Colonic mucosa (tissue), 4 donors: ENCODE results near the gene SAC3D1. TPM values are rescaled to one million over a fixed set of nuclear protein-coding genes. Genes with fewer than 3 reads are reported as not detected.

ENCODE experiments used
- DNase-seq: peaks from one replicate; pipeline ENCODE4 v3.0.0-alpha.2; 2020
- H3K27ac ChIP-seq: fragments of 200-600 bp; one replicate; pipeline ENCODE4 v1.8.0; 2021
- H3K27me3 ChIP-seq: fragments of 200-600 bp; one replicate; pipeline ENCODE4 v1.8.0; 2021
- H3K36me3 ChIP-seq: fragments of 200-600 bp; one replicate; pipeline ENCODE4 v1.8.0; 2021
- H3K4me1 ChIP-seq: fragments of 200-600 bp; one replicate; pipeline ENCODE4 v1.8.0; 2021; ENCODE audit warnings: mild to moderate bottlenecking
- H3K4me3 ChIP-seq: fragments of 200-600 bp; one replicate; pipeline ENCODE4 v1.8.0; 2021
- H3K9ac ChIP-seq, 2 donors: one replicate each; pipeline ENCODE4 v1.7.0; 2013; ENCODE audit warnings: control low read depth in 2 of 2, low read depth in 2 of 2, low read length in 2 of 2
- H3K9me3 ChIP-seq: fragments of 200-600 bp; one replicate; pipeline ENCODE4 v1.8.0; 2021
- intact Hi-C: fragments of 100-400 bp; cut with DNase I; formaldehyde crosslinking; loops from one replicate; pipeline ENCODE4 v1.14.1; 2022
- total RNA-seq, 2 donors: library from RNA; stranded (reverse); fragmentation: NEBNext Ultra II Directional in 1 of 2; extraction: Animal tissue kit (Norgen Biotek cat#: 25700) in 1 of 2; gene quantifications; one replicate each; pipeline ENCODE4 v1.2.1, GENCODE V29; 2021
- TF ChIP-seq, protein P1 (sequence below): fragments of 200-600 bp; IDR thresholded peaks from one replicate; pipeline ENCODE4 v1.8.0; 2022; ENCODE audit warnings: antibody characterized with exemption, mild to moderate bottlenecking
- donor health status: healthy.
- donor health status: DM: no; HTN: no; CAD: no.
- donor health status: DM: no; HTN: no; CAD: no.

Gene SAC3D1
- 10 to 100 TPM; 12.9 to 26.7 TPM for total RNA-seq

DNA sequence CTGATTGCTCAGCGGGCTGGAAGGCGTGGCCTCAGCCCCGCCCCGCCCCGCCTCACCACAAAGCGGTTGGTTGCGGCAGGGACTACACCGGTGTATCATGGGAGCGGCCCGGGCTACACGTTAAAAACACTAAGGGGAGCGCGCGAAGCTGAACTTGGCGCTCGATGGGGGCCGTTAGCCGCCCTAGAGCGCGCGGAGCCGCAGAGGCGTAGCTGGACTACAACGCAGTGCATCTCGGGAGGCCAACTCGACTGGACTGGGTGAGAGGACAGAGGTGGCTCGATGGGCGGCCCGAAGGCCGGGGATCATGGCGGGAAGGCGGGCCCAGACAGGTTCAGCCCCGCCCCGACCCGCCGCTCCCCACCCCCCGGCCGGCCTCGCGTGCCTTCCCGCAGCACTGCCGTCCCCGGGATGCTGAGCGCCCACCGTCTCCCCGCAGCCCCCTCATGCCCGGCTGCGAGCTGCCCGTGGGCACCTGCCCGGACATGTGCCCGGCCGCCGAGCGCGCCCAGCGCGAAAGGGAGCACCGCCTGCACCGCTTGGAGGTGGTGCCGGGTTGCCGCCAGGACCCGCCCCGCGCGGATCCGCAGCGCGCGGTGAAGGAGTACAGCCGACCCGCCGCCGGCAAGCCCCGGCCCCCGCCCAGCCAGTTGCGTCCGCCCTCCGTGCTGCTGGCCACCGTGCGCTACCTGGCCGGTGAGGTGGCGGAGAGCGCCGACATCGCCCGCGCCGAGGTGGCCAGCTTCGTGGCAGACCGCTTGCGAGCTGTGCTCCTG, at the start of gene SAC3D1:
SAC3D1 (plus strand) TSS at position 364 of the 776 bp plus-strand sequence; CDS start at position 447, 83 bp downstream.
- Histone ChIP-seq H3K36me3 (no peaks in the 10 kb centered on the region), H3K4me3 (peak within 1 kb of the TSS; percentile 95), H3K27me3 (no peaks in the 10 kb centered on the region), H3K27ac (peak within 1 kb of the TSS; percentile 94), H3K9me3 (no peaks in the 10 kb centered on the region), H3K9ac (peak within 1 kb of the TSS; percentile 70 to 71), H3K4me1 (peaks cover 4% of the 10 kb centered on the region)
- TF ChIP-seq, protein P1, sequence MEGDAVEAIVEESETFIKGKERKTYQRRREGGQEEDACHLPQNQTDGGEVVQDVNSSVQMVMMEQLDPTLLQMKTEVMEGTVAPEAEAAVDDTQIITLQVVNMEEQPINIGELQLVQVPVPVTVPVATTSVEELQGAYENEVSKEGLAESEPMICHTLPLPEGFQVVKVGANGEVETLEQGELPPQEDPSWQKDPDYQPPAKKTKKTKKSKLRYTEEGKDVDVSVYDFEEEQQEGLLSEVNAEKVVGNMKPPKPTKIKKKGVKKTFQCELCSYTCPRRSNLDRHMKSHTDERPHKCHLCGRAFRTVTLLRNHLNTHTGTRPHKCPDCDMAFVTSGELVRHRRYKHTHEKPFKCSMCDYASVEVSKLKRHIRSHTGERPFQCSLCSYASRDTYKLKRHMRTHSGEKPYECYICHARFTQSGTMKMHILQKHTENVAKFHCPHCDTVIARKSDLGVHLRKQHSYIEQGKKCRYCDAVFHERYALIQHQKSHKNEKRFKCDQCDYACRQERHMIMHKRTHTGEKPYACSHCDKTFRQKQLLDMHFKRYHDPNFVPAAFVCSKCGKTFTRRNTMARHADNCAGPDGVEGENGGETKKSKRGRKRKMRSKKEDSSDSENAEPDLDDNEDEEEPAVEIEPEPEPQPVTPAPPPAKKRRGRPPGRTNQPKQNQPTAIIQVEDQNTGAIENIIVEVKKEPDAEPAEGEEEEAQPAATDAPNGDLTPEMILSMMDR: no peak
- DNase-seq: peak; percentile 93
- intact Hi-C loops: no loop called here

DNA sequence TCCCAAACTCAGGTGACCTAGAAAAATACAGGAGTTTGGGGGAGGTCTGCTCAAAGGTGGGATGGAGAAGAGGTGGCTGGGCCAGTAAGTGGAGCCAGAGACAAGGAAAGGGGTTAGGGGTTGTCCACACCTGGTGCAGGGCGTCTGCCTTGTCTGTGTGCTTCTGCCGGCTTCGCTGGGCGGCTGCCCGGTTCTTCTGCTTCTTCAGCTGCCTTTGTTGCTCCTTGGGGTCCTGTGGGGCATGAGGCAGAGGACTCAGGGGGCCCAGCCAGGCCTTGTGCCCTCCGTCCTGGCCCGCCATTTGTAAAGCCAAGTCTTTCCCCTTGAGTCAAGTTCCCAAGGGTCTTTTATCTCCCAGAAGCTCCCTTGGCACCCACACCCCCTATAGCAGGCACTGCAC, 46.7 kb upstream of the SAC3D1 start:
- Histone ChIP-seq H3K9ac (no peak overlapping the region), H3K36me3 (no peaks in the 10 kb centered on the region), H3K4me1 (peaks cover 14% of the 10 kb centered on the region), H3K27ac (no peak overlapping the region), H3K9me3 (no peaks in the 10 kb centered on the region), H3K27me3 (no peaks in the 10 kb centered on the region), H3K4me3 (no peak overlapping the region)
- DNase-seq: no peak
- TF ChIP-seq, protein P1: no peak
- intact Hi-C loops: no loop called here

DNA sequence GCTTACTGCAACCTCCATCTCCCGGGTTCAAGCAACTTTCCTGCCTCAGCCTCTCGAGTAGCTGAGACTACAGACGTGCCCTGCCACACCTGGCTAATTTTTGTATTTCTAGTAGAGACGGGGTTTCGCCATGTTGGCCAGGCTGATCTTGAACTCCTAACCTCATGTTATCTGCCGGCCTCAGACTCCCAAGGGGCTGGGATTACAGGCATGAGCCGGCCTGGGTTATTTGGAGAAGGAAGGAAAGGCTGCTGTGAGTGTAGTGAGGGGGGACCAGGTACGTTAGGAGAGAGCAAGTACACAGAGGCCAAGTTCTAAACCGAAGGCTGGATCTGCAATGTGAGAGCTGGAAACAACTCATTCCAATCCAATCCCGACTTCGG, 44.7 kb upstream of the SAC3D1 start:
- Histone ChIP-seq H3K36me3 (no peaks in the 10 kb centered on the region), H3K27ac (peak overlapping the region; percentile 91), H3K9me3 (no peaks in the 10 kb centered on the region), H3K9ac (peak overlapping the region; percentile 90 to 95), H3K4me1 (peaks cover 14% of the 10 kb centered on the region), H3K27me3 (no peaks in the 10 kb centered on the region), H3K4me3 (peak overlapping the region; percentile 49)
- intact Hi-C loops: loop anchor here (5.0 kb wide), 1 partner anchor 149 kb away; no protein-coding TSS in a partner anchor
- no peak for DNase-seq
- TF ChIP-seq, protein P1: no peak

GRCh38 chr11:64996710-64997380, 44.2 kb upstream of the SAC3D1 start, which contains the start of gene BATF2:
Gene BATF2, minus strand, starts transcription at chr11:64996971. Its CDS starts 57 bp downstream, at chr11:64996914.
- peaks cover 14% of the 10 kb centered on the region for H3K4me1 ChIP-seq
- peak within 1 kb of the TSS; percentile 90 to 95 for H3K9ac ChIP-seq
- intact Hi-C loops: loop anchor here (5.0 kb wide), 1 partner anchor 150 kb away; no protein-coding TSS in a partner anchor

GRCh38 chr11:64998141-64998540, 42.9 kb upstream of the SAC3D1 start:
- H3K4me1 ChIP-seq: peaks cover 14% of the 10 kb centered on the region
- peak overlapping the region in 1 of 2 donors; percentile 88 for H3K9ac ChIP-seq
- no peaks in the 10 kb centered on the region for H3K9me3 ChIP-seq
- intact Hi-C loops: loop anchor here (5.0 kb wide), 1 partner anchor 151 kb away; no protein-coding TSS in a partner anchor
- H3K27ac ChIP-seq: peak overlapping the region; percentile 91
- H3K4me3 ChIP-seq: no peak overlapping the region
- H3K36me3 ChIP-seq: no peaks in the 10 kb centered on the region
- TF ChIP-seq, protein P1: no peak
- H3K27me3 ChIP-seq: no peaks in the 10 kb centered on the region
- peak; percentile 43 for DNase-seq

More at GRCh38 chr11:64996710-64997380, 44.2 kb upstream of the SAC3D1 start, which contains the start of gene BATF2:
- H3K9me3 ChIP-seq: no peaks in the 10 kb centered on the region
- TF ChIP-seq, protein P1: peak; percentile 44
- peak within 1 kb of the TSS; percentile 49 for H3K4me3 ChIP-seq
- H3K36me3 ChIP-seq: no peaks in the 10 kb centered on the region
- peak; percentile 91 for DNase-seq
- no peaks in the 10 kb centered on the region for H3K27me3 ChIP-seq
- H3K27ac ChIP-seq: peak within 1 kb of the TSS; percentile 91
